MM.1S (cell line): ENCODE measurements around the gene BEND6.

ENCODE experiments used
- EZH2 ChIP-seq: fragments of 300-600 bp; sonication (generic); optimal IDR thresholded peaks from 2 replicates; pipeline ENCODE3; 2017; ENCODE audit warnings: low read depth, mild to moderate bottlenecking, antibody characterized with exemption, low read length, mixed read lengths
- EZH2phosphoT487 ChIP-seq: fragments of 300-600 bp; sonication (generic); IDR thresholded peaks from 2 replicates; pipeline ENCODE4 v1.6.1; 2018; ENCODE audit warnings: antibody characterized with exemption, low read length
- TF ChIP-seq, protein P1 (sequence below): fragments of 300-600 bp; sonication (generic); IDR thresholded peaks from 2 replicates; pipeline ENCODE4 v1.5.1; 2016; ENCODE audit warnings: antibody characterized with exemption, low read length, mixed read lengths

DNA sequence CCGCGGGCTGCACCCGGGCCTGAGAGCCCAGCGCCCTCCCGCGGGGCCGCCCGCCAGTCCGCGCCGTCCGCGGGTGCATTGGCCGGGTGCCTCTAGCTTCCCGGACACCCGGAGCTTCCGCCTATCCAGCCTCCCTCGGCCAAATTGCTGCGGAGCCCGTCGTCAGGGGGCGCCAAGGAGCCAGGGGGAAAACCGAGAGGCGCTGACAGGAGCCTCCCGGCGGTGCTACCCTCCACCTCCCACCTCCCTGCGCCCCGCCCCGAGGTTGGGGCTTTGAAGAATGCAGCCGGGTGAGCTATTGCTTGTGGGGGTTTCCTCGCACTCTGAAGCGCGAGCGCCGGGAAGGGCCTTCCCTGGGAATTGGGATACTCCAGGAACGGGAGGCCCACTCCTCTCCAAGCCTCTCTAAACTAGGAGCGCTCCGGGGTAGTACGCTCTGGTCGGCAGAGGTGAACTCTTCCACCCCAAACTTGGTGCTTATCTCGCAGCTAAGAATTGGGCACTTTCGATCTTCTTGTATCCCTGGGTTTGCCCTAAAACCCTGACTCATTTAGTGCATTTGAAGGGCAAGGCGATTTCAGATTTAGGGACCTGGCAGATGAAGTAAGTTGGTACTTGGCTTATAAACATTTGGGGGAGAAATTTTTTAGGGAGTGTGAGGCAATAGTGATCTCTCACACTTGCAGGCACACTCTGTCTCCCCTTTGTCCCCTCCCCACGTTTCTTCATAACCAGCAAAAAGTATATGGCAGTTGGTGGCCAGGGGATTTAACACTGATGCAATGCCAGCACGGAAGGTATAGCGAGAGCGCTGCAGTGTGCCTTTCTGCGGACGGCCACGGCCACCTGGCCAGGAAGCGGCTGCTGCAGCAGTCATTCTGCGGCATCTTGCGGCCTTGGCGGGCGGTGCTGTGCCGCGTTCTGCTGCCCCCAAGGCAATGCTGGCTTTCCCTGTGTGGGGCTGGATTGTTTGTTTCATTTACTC, 556 bp downstream of the BEND6 start:
- TF ChIP-seq, protein P1, sequence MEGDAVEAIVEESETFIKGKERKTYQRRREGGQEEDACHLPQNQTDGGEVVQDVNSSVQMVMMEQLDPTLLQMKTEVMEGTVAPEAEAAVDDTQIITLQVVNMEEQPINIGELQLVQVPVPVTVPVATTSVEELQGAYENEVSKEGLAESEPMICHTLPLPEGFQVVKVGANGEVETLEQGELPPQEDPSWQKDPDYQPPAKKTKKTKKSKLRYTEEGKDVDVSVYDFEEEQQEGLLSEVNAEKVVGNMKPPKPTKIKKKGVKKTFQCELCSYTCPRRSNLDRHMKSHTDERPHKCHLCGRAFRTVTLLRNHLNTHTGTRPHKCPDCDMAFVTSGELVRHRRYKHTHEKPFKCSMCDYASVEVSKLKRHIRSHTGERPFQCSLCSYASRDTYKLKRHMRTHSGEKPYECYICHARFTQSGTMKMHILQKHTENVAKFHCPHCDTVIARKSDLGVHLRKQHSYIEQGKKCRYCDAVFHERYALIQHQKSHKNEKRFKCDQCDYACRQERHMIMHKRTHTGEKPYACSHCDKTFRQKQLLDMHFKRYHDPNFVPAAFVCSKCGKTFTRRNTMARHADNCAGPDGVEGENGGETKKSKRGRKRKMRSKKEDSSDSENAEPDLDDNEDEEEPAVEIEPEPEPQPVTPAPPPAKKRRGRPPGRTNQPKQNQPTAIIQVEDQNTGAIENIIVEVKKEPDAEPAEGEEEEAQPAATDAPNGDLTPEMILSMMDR = peak; percentile 77
- TF ChIP-seq EZH2 = no peak
- no peak for TF ChIP-seq EZH2phosphoT487
